Gastrocnemius medialis (tissue), 4 donors: ENCODE measurements around the gene CCSER1. TPM values are rescaled to one million over a fixed set of nuclear protein-coding genes. Genes with fewer than 3 reads are reported as not detected.
"Not testable (repeated sequence)": the region's sequence is repeated elsewhere in the genome, so short reads cannot be mapped to it uniquely, and the experiment has no call there.

Source experiments
- ATAC-seq, 2 donors: fragments of 150-250 bp; one replicate each; pipeline ENCODE4 v1.9.1; 2016
- DNase-seq, 2 donors: peaks; one replicate each; pipeline ENCODE4 v3.0.0-alpha.2; 2019
- H3K27ac ChIP-seq, 4 donors: fragments of 200-600 bp; sonication (generic); 1 replicate in 1 of 4; 2 replicates in 3 of 4; pipeline ENCODE4 v1.5.1; 2016 to 2018; ENCODE audit warnings: mild to moderate bottlenecking in 2 of 4, moderate library complexity in 1 of 4
- H3K27me3 ChIP-seq, 3 donors: fragments of 200-600 bp; sonication (generic) in 2 of 3; 1 replicate in 1 of 3; 2 replicates in 2 of 3; pipeline versions ENCODE4 v1.5.1 to v1.6.0; 2016 to 2019; ENCODE audit warnings: mild to moderate bottlenecking in 1 of 3, moderate library complexity in 1 of 3
- H3K36me3 ChIP-seq, 2 donors: fragments of 200-600 bp; sonication (generic) in 1 of 2; one replicate each; pipeline ENCODE4 v1.5.1; 2017 to 2018
- H3K4me1 ChIP-seq, 2 donors: fragments of 200-600 bp; sonication (generic) in 1 of 2; one replicate each; pipeline ENCODE4 v1.5.1; 2016 to 2017; ENCODE audit warnings: mild to moderate bottlenecking in 2 of 2
- H3K4me3 ChIP-seq, 4 donors: fragments of 200-600 bp; sonication (generic) in 3 of 4; 1 replicate in 1 of 4; 2 replicates in 3 of 4; pipeline ENCODE4 v1.5.1; 2016 to 2019; ENCODE audit warnings: mild to moderate bottlenecking in 2 of 4
- H3K9me3 ChIP-seq, 3 donors: fragments of 200-600 bp; sonication (generic) in 2 of 3; 1 replicate in 1 of 3; 2 replicates in 2 of 3; pipeline ENCODE4 v1.5.1; 2016 to 2019
- CTCF ChIP-seq, 5 experiments: fragments of 450-650 bp in 3 of 5; fragments of 200-600 bp in 2 of 5; sonication (generic) in 2 of 5; IDR thresholded peaks in 4 of 5; conservative IDR thresholded peaks in 1 of 5; 1 replicate in 4 of 5; 2 replicates in 1 of 5; pipeline ENCODE4 v1.5.1; 2016 to 2019; ENCODE audit warnings: antibody characterized with exemption in 5 of 5, mild to moderate bottlenecking in 3 of 5, moderate library complexity in 3 of 5
- POLR2A ChIP-seq, 2 donors: fragments of 450-650 bp; IDR thresholded peaks; one replicate each; pipeline ENCODE4 v1.6.1; 2017; ENCODE audit warnings: antibody characterized with exemption in 2 of 2, mild to moderate bottlenecking in 2 of 2, moderate library complexity in 2 of 2
- in situ Hi-C, 4 donors: fragments of 200-750 bp; cut with MboI; loops; one replicate each; pipeline versions ENCODE4 v1.15.0 to v1.8.0; 2017; ENCODE audit warnings: low sequenced_read_pairs in 4 of 4
- intact Hi-C: fragments of 100-400 bp; cut with DNase I; formaldehyde crosslinking; loops from one replicate; pipeline ENCODE4 v1.15.1; 2023; ENCODE audit warnings: low total_unique reads
- total RNA-seq, 4 donors: library from RNA; depleted of rRNA; stranded (reverse); fragments of >200 nt; gene quantifications; one replicate each; pipeline versions ENCODE4 v1.1.0 to v1.2.3, GENCODE V29; 2016

CCSER1 gene
- total RNA-seq, 4 donors from 2014 or later: 0.39 to 0.83 (median 0.63) TPM

GRCh38 chr4:91198951-91199350 lies 1071.8 kb downstream of the CCSER1 start:
- DNase-seq (no peak), ATAC-seq (no peak)
- H3K27ac ChIP-seq: no peak overlapping the region
- no peaks in the 10 kb centered on the region for H3K36me3 ChIP-seq
- no peak for TF ChIP-seq CTCF (IDR thresholded peaks at IDR 0.05 in 4 of 5, conservative IDR thresholded peaks at IDR 0.05 in 1 of 5)
- no peak for TF ChIP-seq POLR2A (IDR thresholded peaks at IDR 0.05)
- intact Hi-C loops: no loop called here
- in situ Hi-C loops: no loop called here
- no peaks in the 10 kb centered on the region for H3K27me3 ChIP-seq
- no peaks in the 10 kb centered on the region for H3K9me3 ChIP-seq
- H3K4me1 ChIP-seq: no peaks in the 10 kb centered on the region
- H3K4me3 ChIP-seq: peak overlapping the region in 3 of 4 donors; percentile 11 to 24 (median 21)

- in situ Hi-C loops: no loop called here
- TF ChIP-seq POLR2A (IDR thresholded peaks at IDR 0.05): no peak
- no peak for TF ChIP-seq CTCF (IDR thresholded peaks at IDR 0.05 in 4 of 5, conservative IDR thresholded peaks at IDR 0.05 in 1 of 5)
- intact Hi-C loops: no loop called here
- Histone ChIP-seq H3K4me3 (no peak overlapping the region), H3K27ac (no peak overlapping the region), H3K27me3 (no peaks in the 10 kb centered on the region), H3K4me1 (no peaks in the 10 kb centered on the region), H3K36me3 (no peaks in the 10 kb centered on the region), H3K9me3 (no peaks in the 10 kb centered on the region)
- no peak for DNase-seq
- no peak for ATAC-seq
These were observed 1080.3 kb downstream of the CCSER1 start for GRCh38 chr4:91207535-91207934.

DNA sequence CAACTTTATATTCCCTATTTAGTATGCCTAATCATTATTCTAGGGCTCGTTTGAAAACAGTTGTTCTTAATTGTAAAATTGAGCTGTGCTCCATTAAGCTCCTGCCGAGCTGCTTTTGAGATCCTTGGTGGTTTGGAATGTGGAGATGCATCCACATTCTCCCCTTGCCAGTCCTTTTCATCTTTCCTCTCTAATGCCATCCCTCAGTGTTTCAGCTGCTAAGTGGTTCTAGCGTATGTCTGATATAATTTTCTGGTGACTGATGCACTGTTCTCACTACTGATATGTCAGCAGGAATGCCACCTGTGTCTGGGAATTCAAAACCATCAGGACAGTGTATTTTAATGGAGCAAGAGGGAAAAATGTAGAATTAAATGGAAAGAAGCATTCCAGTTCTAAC lies 1085.0 kb downstream of the CCSER1 start:
- TF ChIP-seq CTCF (IDR thresholded peaks at IDR 0.05 in 4 of 5, conservative IDR thresholded peaks at IDR 0.05 in 1 of 5) (no peak), POLR2A (IDR thresholded peaks at IDR 0.05) (no peak)

GRCh38 chr4:91217831-91218403 lies 1090.7 kb downstream of the CCSER1 start:
- intact Hi-C loops, H3K27me3 ChIP-seq, DNase-seq, H3K4me1 ChIP-seq, H3K4me3 ChIP-seq, ATAC-seq, H3K27ac ChIP-seq, H3K36me3 ChIP-seq, H3K9me3 ChIP-seq, in situ Hi-C loops: not testable (repeated sequence)

More for the DNA sequence above, 1085.0 kb downstream of the CCSER1 start:
- no peaks in the 10 kb centered on the region for H3K4me1 ChIP-seq
- DNase-seq (no peak), ATAC-seq (no peak)
- in situ Hi-C loops: no loop called here
- intact Hi-C loops: no loop called here
- H3K9me3 ChIP-seq: no peaks in the 10 kb centered on the region
- no peaks in the 10 kb centered on the region for H3K36me3 ChIP-seq
- H3K4me3 ChIP-seq: no peak overlapping the region
- no peak overlapping the region for H3K27ac ChIP-seq
- no peaks in the 10 kb centered on the region for H3K27me3 ChIP-seq

DNA sequence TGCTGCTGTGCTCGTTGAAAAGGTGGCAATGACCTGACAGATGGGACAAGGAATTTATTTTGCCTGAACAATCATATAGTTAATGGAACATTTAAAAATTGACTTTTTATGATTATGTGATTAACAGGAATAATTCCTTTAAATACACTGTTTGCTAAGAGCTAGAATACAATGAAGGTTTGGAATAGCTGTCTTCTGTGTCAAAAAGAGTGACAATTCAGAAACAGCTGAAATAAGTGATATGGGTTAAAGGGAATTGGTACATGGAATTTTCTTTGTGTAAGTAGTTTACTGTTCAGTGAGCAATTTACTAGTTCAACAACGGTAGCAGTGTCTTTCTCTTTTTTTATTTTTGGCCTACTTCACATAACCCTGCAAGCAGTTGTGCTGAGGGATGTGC lies 1093.1 kb downstream of the CCSER1 start:
- no peak for DNase-seq
- in situ Hi-C loops (no loop called here), intact Hi-C loops (no loop called here)
- no peak overlapping the region for H3K4me3 ChIP-seq
- no peaks in the 10 kb centered on the region for H3K4me1 ChIP-seq
- ATAC-seq: no peak
- no peak for TF ChIP-seq POLR2A (IDR thresholded peaks at IDR 0.05)
- TF ChIP-seq CTCF (IDR thresholded peaks at IDR 0.05 in 4 of 5, conservative IDR thresholded peaks at IDR 0.05 in 1 of 5): no peak
- H3K36me3 ChIP-seq: no peaks in the 10 kb centered on the region
- no peaks in the 10 kb centered on the region for H3K27me3 ChIP-seq
- H3K27ac ChIP-seq: no peak overlapping the region
- H3K9me3 ChIP-seq: no peaks in the 10 kb centered on the region
